GM12878 (cell line): ENCODE results near the gene BTNL8. TPM values are rescaled to one million over a fixed set of nuclear protein-coding genes. Genes with fewer than 3 reads are reported as not detected.

ENCODE experiments used
- ATAC-seq: fragments of 200-7000 bp; cut with Tn5 transposase; 3 replicates; pipeline ENCODE4 v1.9.1; 2020; ENCODE audit warnings: mild to moderate bottlenecking, moderate library complexity
- BruUV-seq: library from RNA; stranded (reverse); fragments of 400-500 nt; replicated peaks from 2 replicates; lab custom pipeline; 2021; lab: Mats Ljungman, UMichigan
- CTCF ChIA-PET: fragments of 300-600 bp; sonication (Branson Sonifier 250); formaldehyde crosslinking; extraction: SDS; loops from one replicate; lab custom pipeline; 2021; ENCODE audit warnings: inconsistent platforms; lab: Yijun Ruan, JAX
- POLR2A ChIA-PET: fragments of 350-600 bp; formaldehyde crosslinking; extraction: SDS; loops from one replicate; lab custom pipeline; 2021; ENCODE audit warnings: inconsistent platforms; lab: Charles Lee
- RAD21 ChIA-PET: fragments of 300-600 bp; sonication (Branson Sonifier 250); formaldehyde crosslinking; loops from one replicate; lab custom pipeline; 2023; ENCODE audit warnings: antibody characterized with exemption; ENCODE audit not compliant: unreplicated experiment; lab: Charles Lee
- SMC1A ChIA-PET: fragments of 300-600 bp; sonication (Branson Sonifier 250); formaldehyde crosslinking; loops from one replicate; lab custom pipeline; 2023; ENCODE audit not compliant: unreplicated experiment, uncharacterized antibody; lab: Charles Lee
- DNase-seq: peaks from one replicate; pipeline ENCODE4 v3.0.0-alpha.2; 2011; ENCODE audit warnings: low read depth, low spot score
- FAIRE-seq: peaks from 3 replicates; lab custom pipeline; 2011; peaks lifted over from hg19 to GRCh38; lab: Jason Lieb, UNC
- H2AFZ ChIP-seq: 2 replicates; pipeline ENCODE4 v1.6.0; 2011; ENCODE audit warnings: low read depth, low read length, control low read depth; ENCODE audit not compliant: control insufficient read depth
- H3K27ac ChIP-seq: 2 replicates; pipeline ENCODE4 v1.5.1; 2011; ENCODE audit warnings: control low read depth; ENCODE audit not compliant: control insufficient read depth, insufficient read depth
- H3K27me3 ChIP-seq, 2 experiments: replicated peaks in 1 of 2; 2 replicates each; pipeline versions ENCODE4 v1.6.0 to v1.6.1; 2011; ENCODE audit warnings: low read length in 1 of 2; ENCODE audit not compliant: control insufficient read depth in 2 of 2, insufficient read depth in 2 of 2
- H3K36me3 ChIP-seq, 2 experiments: 2 replicates each; pipeline ENCODE4 v1.5.1; 2011; ENCODE audit warnings: low read length in 1 of 2; ENCODE audit not compliant: control insufficient read depth in 2 of 2, insufficient read depth in 2 of 2
- H3K4me1 ChIP-seq: 2 replicates; pipeline ENCODE4 v1.6.1; 2011; ENCODE audit warnings: mild to moderate bottlenecking, low read length, moderate library complexity, mixed read lengths; ENCODE audit not compliant: control insufficient read depth, insufficient read depth
- H3K4me2 ChIP-seq: 2 replicates; pipeline ENCODE4 v1.6.0; 2011; ENCODE audit warnings: control low read depth; ENCODE audit not compliant: control insufficient read depth, insufficient read depth
- H3K4me3 ChIP-seq: fragments of 200-600 bp; sonication (generic); 2 replicates; pipeline ENCODE4 v1.5.1; 2016
- H3K79me2 ChIP-seq: 2 replicates; pipeline ENCODE4 v1.6.0; 2011; ENCODE audit warnings: low read length; ENCODE audit not compliant: control insufficient read depth, insufficient read depth
- H3K9ac ChIP-seq: 2 replicates; pipeline ENCODE4 v1.8.0; 2011; ENCODE audit warnings: low read length, control low read depth, mixed read lengths; ENCODE audit not compliant: control insufficient read depth, insufficient read depth
- H3K9me3 ChIP-seq: replicated peaks from 3 replicates; pipeline ENCODE4 v1.5.1; 2011; ENCODE audit warnings: mild to moderate bottlenecking, low read length; ENCODE audit not compliant: control insufficient read depth, insufficient read depth
- H4K20me1 ChIP-seq: 2 replicates; pipeline ENCODE4 v1.6.0; 2011; ENCODE audit not compliant: control insufficient read depth, insufficient read depth
- CBFB ChIP-seq: IDR thresholded peaks from 2 replicates; pipeline ENCODE4 v1.6.1; 2016; ENCODE audit warnings: antibody characterized with exemption, low read depth
- NFYA ChIP-seq: IDR thresholded peaks from 2 replicates; pipeline ENCODE4 v1.6.1; 2011; ENCODE audit warnings: low read depth, mild to moderate bottlenecking, low read length, improper control_type of control experiment, borderline replicate concordance
- NFYB ChIP-seq: IDR thresholded peaks from 2 replicates; pipeline ENCODE4 v1.6.1; 2011; ENCODE audit warnings: low read depth, mild to moderate bottlenecking, low read length, improper control_type of control experiment, moderate library complexity; ENCODE audit not compliant: insufficient read depth
- NR2C2 ChIP-seq: IDR thresholded peaks from 2 replicates; pipeline ENCODE4 v1.6.1; 2011; ENCODE audit warnings: borderline replicate concordance, low read depth; ENCODE audit not compliant: control insufficient read depth, insufficient read length
- PKNOX1 ChIP-seq: fragments of 450-650 bp; IDR thresholded peaks from 2 replicates; pipeline ENCODE4 v1.6.1; 2016; ENCODE audit warnings: mild to moderate bottlenecking
- SP1 ChIP-seq: IDR thresholded peaks from one replicate; pipeline ENCODE4 v1.6.1; 2011; ENCODE audit warnings: low read depth, low read length
- ZNF687 ChIP-seq: fragments of 450-650 bp; IDR thresholded peaks from 2 replicates; pipeline ENCODE4 v1.6.1; 2017; ENCODE audit warnings: mild to moderate bottlenecking, moderate library complexity
- WGBS: methylation state at CpG from one replicate; pipeline ENCODE4 v1.1.6; 2016; ENCODE audit warnings: low lambda C conversion rate; ENCODE audit not compliant: insufficient replicate concordance, insufficient coverage; ENCODE audit errors: missing lambda C conversion rate; 5-methylcytosine and 5-hydroxymethylcytosine counted together
- in situ Hi-C: fragments of 300-500 bp; cut with MboI; formaldehyde crosslinking; loops from 9 replicates; pipeline ENCODE4 v1.14.3; 2018; ENCODE audit warnings: mixed read lengths
- intact Hi-C: fragments of 100-400 bp; cut with micrococcal nuclease; formaldehyde crosslinking; loops from one replicate; pipeline ENCODE4 v1.14.2; 2022; ENCODE audit not compliant: unreplicated experiment
- polyA plus RNA-seq, 11 experiments: library from polyadenylated mRNA; depleted of rRNA in 4 of 11; unstranded in 6 of 11; stranded (reverse) in 5 of 11; fragments of >200 nt; fragmentation: Nextera tagmentation in 4 of 11; fragmentation: Illumina TruSeq in 1 of 11; extraction: Ambion mirVana in 4 of 11; extraction: Trizol in 1 of 11; gene quantifications; 1 replicate in 1 of 11; 2 replicates in 10 of 11; pipeline versions ENCODE4 v1.2.1 to v1.2.3, GENCODE V29; 2011 to 2016; ENCODE audit warnings: inconsistent platforms in 2 of 11, missing spikeins in 2 of 11, low read depth in 1 of 11
- total RNA-seq, 4 experiments: library from RNA; depleted of rRNA in 3 of 4; stranded (reverse); fragments of >200 nt in 3 of 4; fragmentation: Illumina TruSeq in 1 of 4; extraction: Trizol in 1 of 4; gene quantifications; 2 replicates each; pipeline versions ENCODE4 v1.2.1 to v1.2.3, GENCODE V29; 2013 to 2021

The BTNL8 gene
- total and polyA plus RNA-seq, 10 of the 15 experiments (the other 5 are each of a cell fraction or from before 2014, with no cell fraction given) = 0.13 to 3.4 (median 0.26) TPM; not detected in 2

- TF ChIP-seq NR2C2 = no peak
- TF ChIP-seq ZNF687 = peak; percentile 74
- TF ChIP-seq, all 136 proteins: peak for 24
These were observed 76.4 kb downstream of the BTNL8 start (continued) for GRCh38 chr5:180975338-180975737.

- in situ Hi-C loops (no loop called here), intact Hi-C loops (loop anchor here (10.0 kb wide), 1 partner anchor 178 kb away; no protein-coding TSS in a partner anchor)
- Histone ChIP-seq H3K9ac (no peak overlapping the region), H3K27ac (no peak overlapping the region), H3K36me3 (no peaks in the 10 kb centered on the region), H3K4me2 (no peak overlapping the region), H3K4me1 (peaks cover 12% of the 10 kb centered on the region), H3K79me2 (no peaks in the 10 kb centered on the region), H3K27me3 (no peaks in the 10 kb centered on the region), H3K4me3 (no peak overlapping the region), H4K20me1 (no peaks in the 10 kb centered on the region)
- no peak for DNase-seq
- ChIA-PET CTCF (interaction anchor here (0.5 to 2.7 kb wide), 9 partner anchors 10 to 191 kb away, joined by 3 to 14 read pairs (median 3); partner anchors contain the start of gene BTNL3), POLR2A (interaction anchor here (1.3 to 1.6 kb wide), 2 partner anchors 77 to 108 kb away, joined by 4 read pairs; no protein-coding TSS in a partner anchor), SMC1A (interaction anchor here (0.7 to 2.4 kb wide), 13 partner anchors 14 to 175 kb away, joined by 3 to 11 read pairs (median 5); partner anchors contain the start of gene BTNL9)
- ATAC-seq = no peak
- 61% methylated on average over 6 of the region's 6 CpGs for WGBS
- FAIRE-seq = no peak
- no TSS peak for BruUV-seq
- TF ChIP-seq CBFB (no peak), SP1 (no peak), PKNOX1 (peak; percentile 27; the same call in 1 of the 2 replicates), NFYB (no peak), NFYA (no peak)
- TF ChIP-seq, all 136 proteins: peak for 1
- peak overlapping the region; percentile 20 for H2AFZ ChIP-seq
- no peaks in the 10 kb centered on the region; the same call in 1 of the 3 replicates for H3K9me3 ChIP-seq
- RAD21 ChIA-PET = interaction anchor here (0.9 to 2.9 kb wide), 5 partner anchors 18 to 174 kb away, joined by 4 to 16 read pairs (median 12); no protein-coding TSS in a partner anchor
These were observed 77.6 kb downstream of the BTNL8 start for GRCh38 chr5:180976518-180976917.
